HepG2 (cell line): Measurements from ENCODE around the gene ABTB2. TPM values are rescaled to one million over a fixed set of nuclear protein-coding genes. Genes with fewer than 3 reads are reported as not detected.

Source experiments
- CEBPB ChIP-seq: IDR thresholded peaks from 2 replicates; pipeline ENCODE4 v1.6.1; 2011; ENCODE audit warnings: low read depth, low read length, improper control_type of control experiment, borderline replicate concordance
- GFI1 ChIP-seq: sonication (generic); formaldehyde crosslinking; IDR thresholded peaks from 2 replicates; pipeline ENCODE4 v1.5.0; 2020; ENCODE audit warnings: missing genetic modification reagents, mild to moderate bottlenecking, borderline replicate concordance
- HIC2 ChIP-seq: sonication (generic); formaldehyde crosslinking; IDR thresholded peaks from 2 replicates; pipeline ENCODE4 v1.9.0; 2022; ENCODE audit warnings: low read depth, missing genetic modification reagents
- KMT2B ChIP-seq: IDR thresholded peaks from 2 replicates; pipeline ENCODE4 v1.6.1; 2016; ENCODE audit warnings: missing genetic modification reagents, missing compliant biosample characterization
- MTA1 ChIP-seq: sonication (generic); formaldehyde crosslinking; IDR thresholded peaks from 2 replicates; pipeline ENCODE4 v1.4.0; 2020; ENCODE audit warnings: missing genetic modification reagents, mild to moderate bottlenecking, borderline replicate concordance
- NAIF1 ChIP-seq: sonication (generic); formaldehyde crosslinking; IDR thresholded peaks from 2 replicates; pipeline ENCODE4 v1.5.0; 2020; ENCODE audit warnings: mild to moderate bottlenecking, missing genetic modification reagents, borderline replicate concordance
- NR2C2 ChIP-seq: sonication (generic); formaldehyde crosslinking; IDR thresholded peaks from 2 replicates; pipeline ENCODE4 v1.4.0; 2020; ENCODE audit warnings: missing genetic modification reagents, mild to moderate bottlenecking, moderate library complexity, borderline replicate concordance
- PHF21A ChIP-seq: sonication (generic); formaldehyde crosslinking; IDR thresholded peaks from 2 replicates; pipeline ENCODE4 v1.5.0; 2020; ENCODE audit warnings: mild to moderate bottlenecking, missing genetic modification reagents
- RBM22 ChIP-seq: fragments of 200-400 bp; formaldehyde crosslinking; optimal IDR thresholded peaks from 2 replicates; pipeline ENCODE3; 2017; ENCODE audit warnings: mild to moderate bottlenecking, low read length, moderate library complexity
- SIN3A ChIP-seq: IDR thresholded peaks from 2 replicates; pipeline ENCODE4 v1.6.1; 2011; ENCODE audit warnings: low read depth, mild to moderate bottlenecking, control low read depth, low read length, borderline replicate concordance
- STAT6 ChIP-seq: sonication (generic); formaldehyde crosslinking; IDR thresholded peaks from 2 replicates; pipeline ENCODE4 v1.4.0; 2020; ENCODE audit warnings: missing genetic modification reagents, mild to moderate bottlenecking, borderline replicate concordance
- TARDBP ChIP-seq: sonication (generic); formaldehyde crosslinking; IDR thresholded peaks from 2 replicates; pipeline ENCODE4 v1.8.0; 2022; ENCODE audit warnings: mild to moderate bottlenecking, missing genetic modification reagents
- THAP8 ChIP-seq: sonication (generic); formaldehyde crosslinking; IDR thresholded peaks from 2 replicates; pipeline ENCODE4 v1.5.1; 2020; ENCODE audit warnings: missing genetic modification reagents, mild to moderate bottlenecking, borderline replicate concordance
- TIGD3 ChIP-seq: sonication (generic); formaldehyde crosslinking; IDR thresholded peaks from 2 replicates; pipeline ENCODE4 v1.5.1; 2020; ENCODE audit warnings: mild to moderate bottlenecking, missing genetic modification reagents, borderline replicate concordance
- ZGPAT ChIP-seq: IDR thresholded peaks from 2 replicates; pipeline ENCODE4 v1.6.1; 2016; ENCODE audit warnings: mild to moderate bottlenecking
- ZNF577 ChIP-seq: sonication (generic); formaldehyde crosslinking; IDR thresholded peaks from 2 replicates; pipeline ENCODE4 v1.4.0; 2020; ENCODE audit warnings: mild to moderate bottlenecking, low read depth, missing genetic modification reagents, borderline replicate concordance
- ZNF598 ChIP-seq: sonication (generic); formaldehyde crosslinking; IDR thresholded peaks from 2 replicates; pipeline ENCODE4 v1.5.1; 2020; ENCODE audit warnings: mild to moderate bottlenecking, missing genetic modification reagents, borderline replicate concordance
- ZSCAN9 ChIP-seq: IDR thresholded peaks from 2 replicates; pipeline ENCODE4 v1.6.1; 2016; ENCODE audit warnings: borderline replicate concordance
- polyA plus RNA-seq, 8 experiments: library from polyadenylated mRNA; depleted of rRNA in 3 of 8; stranded (reverse) in 7 of 8; unstranded in 1 of 8; fragments of >200 nt; fragmentation: Illumina TruSeq in 4 of 8; extraction: Trizol in 4 of 8; gene quantifications; 2 replicates each; pipeline versions ENCODE4 v1.2.1 to v1.2.3, GENCODE V29; 2011 to 2016; ENCODE audit warnings: low read depth in 4 of 8, missing spikeins in 1 of 8, mixed read lengths in 1 of 8; ENCODE audit not compliant: insufficient read depth in 1 of 8
- total RNA-seq, 5 experiments: library from RNA; depleted of rRNA; stranded (reverse); fragments of >200 nt; fragmentation: Illumina TruSeq; extraction: Trizol; gene quantifications; 2 replicates each; pipeline ENCODE4 v1.2.3, GENCODE V29; 2016; ENCODE audit warnings: low read depth in 1 of 5

The ABTB2 gene
- total and polyA plus RNA-seq, 2 of the 13 experiments (the other 11 are each of a cell fraction or from before 2014, with no cell fraction given) = 5.1 to 15.4 TPM

- TF ChIP-seq STAT6 (CRISPR knock-in tag) (no peak; the same call in 1 of the 2 replicates), CEBPB (no peak), ZGPAT (CRISPR knock-in tag) (peak; percentile 14; the same call in 1 of the 2 replicates), MTA1 (CRISPR knock-in tag) (no peak), ZNF577 (CRISPR knock-in tag) (no peak), RBM22 (no peak), NR2C2 (CRISPR knock-in tag) (no peak), ZSCAN9 (CRISPR knock-in tag) (0 out of 2 replicates have a peak, but pooled peaks have one; percentile 12), GFI1 (CRISPR knock-in tag) (no peak), TIGD3 (no peak), NAIF1 (CRISPR knock-in tag) (no peak), TARDBP (CRISPR knock-in tag) (0 out of 2 replicates have a peak, but pooled peaks have one; percentile 4), HIC2 (CRISPR knock-in tag) (0 out of 2 replicates have a peak, but pooled peaks have one; percentile 13), ZNF598 (CRISPR knock-in tag) (0 out of 2 replicates have a peak, but pooled peaks have one; percentile 44), KMT2B (CRISPR knock-in tag) (no peak; the same call in 1 of the 2 replicates), THAP8 (no peak), SIN3A (0 out of 2 replicates have a peak, but pooled peaks have one; percentile 10), PHF21A (peak; percentile 15; the same call in 1 of the 2 replicates)
These were observed 12.3 kb downstream of the ABTB2 start (continued) for GRCh38 chr11:34345540-34345876.
